PFSK-1 (cell line): ENCODE measurements around the gene TBX2.

ENCODE experiments used
- FOXP2 ChIP-seq: optimal IDR thresholded peaks from 2 replicates; pipeline ENCODE3; 2011; ENCODE audit warnings: borderline replicate concordance, control low read depth, inconsistent platforms; ENCODE audit not compliant: insufficient read depth; ENCODE audit errors: extremely low read length, extremely low read depth
- POLR2AphosphoS5 ChIP-seq: IDR thresholded peaks from 2 replicates; pipeline ENCODE4 v1.6.1; 2012; ENCODE audit warnings: low read depth, mild to moderate bottlenecking, control low read depth, low read length, moderate library complexity
- REST ChIP-seq, 2 experiments: IDR thresholded peaks; 2 replicates each; pipeline versions ENCODE4 v1.6.1 to v1.8.0; 2011 to 2012; ENCODE audit warnings: low read depth in 2 of 2, low read length in 2 of 2, control low read depth in 1 of 2, inconsistent platforms in 1 of 2, mild to moderate bottlenecking in 1 of 2, moderate library complexity in 1 of 2; ENCODE audit not compliant: insufficient read depth in 1 of 2
- SIN3A ChIP-seq: IDR thresholded peaks from 2 replicates; pipeline ENCODE4 v1.6.1; 2012; ENCODE audit warnings: mild to moderate bottlenecking, low read length, moderate library complexity, borderline replicate concordance; ENCODE audit not compliant: insufficient read depth
- TAF1 ChIP-seq: IDR thresholded peaks from 2 replicates; pipeline ENCODE4 v1.6.1; 2012; ENCODE audit warnings: low read length, control low read depth, borderline replicate concordance; ENCODE audit not compliant: insufficient read depth

Gene TBX2

GRCh38 chr17:61387011-61387410 lies 12.6 kb upstream of the TBX2 start:
- no peak for TF ChIP-seq TAF1
- no peak for TF ChIP-seq REST (IDR thresholded peaks at IDR 0.05; ENCODE audit: insufficient read depth in 1 of 2, low read depth in 2 of 2, low read length in 2 of 2)
- no peak for TF ChIP-seq POLR2AphosphoS5
- no peak for TF ChIP-seq FOXP2
- TF ChIP-seq SIN3A, result no peak

GRCh38 chr17:61387511-61388305 lies 11.9 kb upstream of the TBX2 start:
- TF ChIP-seq FOXP2, result no peak
- TF ChIP-seq SIN3A, result no peak
- no peak for TF ChIP-seq REST (IDR thresholded peaks at IDR 0.05; ENCODE audit: insufficient read depth in 1 of 2, low read depth in 2 of 2, low read length in 2 of 2)
- TF ChIP-seq POLR2AphosphoS5, result no peak
- TF ChIP-seq TAF1, result no peak

GRCh38 chr17:61388561-61389356 lies 10.9 kb upstream of the TBX2 start:
- no peak for TF ChIP-seq TAF1
- no peak for TF ChIP-seq POLR2AphosphoS5
- TF ChIP-seq REST (IDR thresholded peaks at IDR 0.05; ENCODE audit: insufficient read depth in 1 of 2, low read depth in 2 of 2, low read length in 2 of 2), result no peak
- TF ChIP-seq FOXP2, result no peak
- TF ChIP-seq SIN3A, result no peak

- TF ChIP-seq FOXP2 (peak; percentile 51), POLR2AphosphoS5 (no peak)
Measured at GRCh38 chr17:61389670-61390478, 9.8 kb upstream of the TBX2 start.

- no peak for TF ChIP-seq SIN3A
- no peak for TF ChIP-seq FOXP2
- TF ChIP-seq TAF1, result no peak
- no peak for TF ChIP-seq POLR2AphosphoS5
- TF ChIP-seq REST (IDR thresholded peaks at IDR 0.05; ENCODE audit: insufficient read depth in 1 of 2, low read depth in 2 of 2, low read length in 2 of 2), result no peak
Measured at GRCh38 chr17:61390479-61390791, 9.2 kb upstream of the TBX2 start.
